GM11168 (cell line): ENCODE data around the gene SYCE3.
"Not testable (repeated sequence)": the region's sequence is repeated elsewhere in the genome, so short reads cannot be mapped to it uniquely, and the experiment has no call there.

Experiments
- in situ Hi-C: fragments of 300-500 bp; cut with MboI; formaldehyde crosslinking; loops from one replicate; pipeline ENCODE4 v1.12.0; 2022; ENCODE audit warnings: low sequenced_read_pairs; ENCODE audit not compliant: unreplicated experiment

Gene SYCE3

GRCh38 chr22:50553310-50553709 is 9.4 kb downstream of the SYCE3 start:
- in situ Hi-C loops: no loop called here

- in situ Hi-C loops: no loop called here
Observed at GRCh38 chr22:50551160-50551752, 11.5 kb downstream of the SYCE3 start.

- in situ Hi-C loops: no loop called here
Observed at GRCh38 chr22:50550395-50550794, 12.3 kb downstream of the SYCE3 start.

DNA sequence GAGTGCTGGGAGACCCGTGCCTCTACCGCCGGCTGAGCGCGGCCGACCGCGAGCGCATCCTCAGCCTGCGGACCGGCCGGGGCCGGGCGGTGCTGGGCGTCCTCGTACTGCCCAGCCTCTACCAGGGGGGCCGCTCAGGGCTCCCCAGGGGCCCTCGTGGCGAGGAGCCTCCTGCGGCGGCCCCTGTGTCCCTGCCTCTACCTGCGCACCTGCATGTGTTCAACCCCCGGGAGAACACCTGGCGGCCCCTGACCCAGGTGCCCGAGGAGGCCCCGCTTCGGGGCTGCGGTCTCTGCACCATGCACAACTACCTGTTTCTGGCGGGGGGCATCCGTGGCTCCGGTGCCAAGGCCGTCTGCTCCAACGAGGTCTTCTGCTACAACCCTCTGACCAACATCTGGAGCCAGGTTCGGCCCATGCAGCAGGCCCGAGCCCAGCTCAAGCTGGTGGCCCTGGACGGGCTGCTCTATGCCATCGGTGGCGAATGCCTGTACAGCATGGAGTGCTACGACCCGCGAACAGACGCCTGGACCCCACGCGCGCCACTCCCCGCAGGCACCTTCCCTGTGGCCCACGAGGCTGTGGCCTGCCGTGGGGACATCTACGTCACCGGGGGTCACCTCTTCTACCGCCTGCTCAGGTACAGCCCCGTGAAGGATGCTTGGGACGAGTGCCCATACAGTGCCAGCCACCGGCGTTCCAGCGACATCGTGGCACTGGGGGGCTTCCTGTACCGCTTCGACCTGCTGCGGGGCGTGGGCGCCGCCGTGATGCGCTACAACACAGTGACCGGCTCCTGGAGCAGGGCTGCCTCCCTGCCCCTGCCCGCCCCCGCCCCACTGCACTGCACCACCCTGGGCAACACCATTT is 13.6 kb downstream of the SYCE3 start:
- in situ Hi-C loops: no loop called here

- in situ Hi-C loops: no loop called here
Observed at GRCh38 chr22:50548040-50548920, 14.4 kb downstream of the SYCE3 start.

DNA sequence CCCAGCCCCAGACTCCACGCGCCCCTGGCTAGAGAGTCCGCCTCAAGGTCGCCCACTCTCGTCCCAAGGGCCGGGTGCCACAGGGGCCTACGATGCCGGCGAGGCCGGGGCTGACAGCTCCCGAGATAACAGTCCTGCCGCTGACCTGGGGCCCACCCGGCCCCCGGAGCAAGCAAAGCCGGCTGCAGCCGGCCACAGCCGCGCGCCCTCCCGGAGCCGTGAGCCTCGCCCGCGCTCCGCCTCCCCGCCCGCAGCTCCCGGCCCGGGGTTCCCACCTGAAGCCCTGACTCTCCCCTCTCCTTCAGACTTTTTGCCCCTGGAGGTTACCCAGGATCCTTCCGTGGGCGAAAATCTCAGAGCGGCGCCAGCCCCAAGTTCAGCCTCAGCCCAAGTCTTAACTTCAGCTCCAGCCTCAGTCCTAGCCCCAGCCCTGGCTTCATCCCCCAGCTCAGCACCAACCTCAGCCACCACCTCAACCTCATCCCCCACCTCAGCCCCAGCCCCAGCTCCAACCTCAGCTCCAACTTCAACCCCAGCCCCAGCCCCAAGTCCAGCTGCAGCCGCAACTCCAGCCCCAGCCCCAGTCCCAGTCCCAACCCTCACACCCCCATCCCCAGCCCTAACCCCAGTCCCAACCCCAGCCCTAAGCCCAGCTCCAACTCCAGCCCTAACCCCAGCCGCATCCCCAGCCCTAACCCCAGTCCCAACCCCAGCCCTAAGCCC is 15.3 kb downstream of the SYCE3 start:
- in situ Hi-C loops: no loop called here

- in situ Hi-C loops: no loop called here
Observed at GRCh38 chr22:50546326-50547262, 16.1 kb downstream of the SYCE3 start.

DNA sequence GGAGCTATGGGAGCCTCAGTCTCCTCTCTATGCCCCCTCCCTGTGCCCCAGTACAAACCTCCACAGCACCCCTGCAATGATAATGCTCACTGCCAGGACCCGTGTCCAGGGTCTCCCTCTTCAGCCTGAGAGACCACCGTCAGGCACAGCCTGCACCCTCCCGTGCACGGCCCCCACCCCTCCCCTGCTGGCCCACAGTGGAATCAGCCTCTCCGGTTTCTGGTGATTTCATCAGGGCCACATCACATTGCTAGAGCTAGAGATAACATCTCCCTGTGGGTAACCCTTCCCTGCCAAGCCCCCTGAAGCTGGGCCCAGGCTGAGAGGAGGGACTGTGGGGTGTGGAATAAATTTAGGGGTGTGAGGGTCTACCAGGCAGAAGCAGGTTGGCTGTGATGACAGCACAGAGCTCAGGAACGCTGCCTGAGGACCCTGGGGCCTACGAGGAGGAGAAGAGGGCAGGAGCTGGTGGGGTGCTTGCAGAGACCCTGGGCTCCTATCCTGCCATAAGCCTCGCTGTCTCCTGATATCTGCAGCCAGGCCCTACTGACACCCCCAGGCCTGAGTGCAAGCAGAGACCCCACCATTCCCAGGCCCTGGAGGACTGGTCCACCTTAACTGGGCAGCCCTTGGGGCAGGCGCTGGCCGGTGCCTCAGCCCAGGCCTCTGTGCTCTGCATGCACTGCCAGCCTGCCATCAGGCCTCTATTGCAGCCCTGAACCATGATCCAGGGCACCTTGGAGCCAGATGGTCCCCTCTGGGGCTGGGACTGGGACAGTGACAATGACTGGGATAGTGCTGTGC is 17.0 kb downstream of the SYCE3 start, which contains the start of gene KLHDC7B:
KLHDC7B (plus strand) TSS at position 378 of the 804 bp plus-strand sequence; CDS start at position 723, 345 bp downstream.
- in situ Hi-C loops: no loop called here

DNA sequence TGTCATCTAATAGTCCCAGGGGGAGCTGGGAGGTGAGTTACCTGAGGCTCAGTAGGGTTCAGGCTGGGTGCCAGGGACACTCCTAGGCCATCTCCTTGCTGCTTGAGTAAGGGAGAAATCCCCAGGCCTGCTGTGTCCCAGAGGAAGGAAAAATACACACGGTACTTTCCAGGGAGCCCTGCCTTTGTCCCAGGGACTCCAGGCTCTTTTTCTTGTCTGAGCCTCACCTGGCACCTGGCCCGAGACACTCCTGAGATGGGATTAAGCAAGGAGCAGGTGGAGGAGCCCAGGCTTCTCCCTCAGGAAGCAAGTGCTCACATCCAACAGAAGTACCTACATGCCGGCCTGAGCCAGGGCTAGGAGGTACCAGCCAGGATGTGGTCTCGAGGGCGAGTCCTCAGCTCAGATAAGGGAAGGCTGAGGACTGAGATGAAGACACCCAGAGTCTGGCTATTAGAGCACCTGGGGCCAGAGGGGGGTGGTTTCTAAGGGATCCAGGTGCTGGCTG is 17.9 kb downstream of the SYCE3 start:
- in situ Hi-C loops: no loop called here

GRCh38 chr22:50544078-50544745 is 18.5 kb downstream of the SYCE3 start:
- in situ Hi-C loops: no loop called here

DNA sequence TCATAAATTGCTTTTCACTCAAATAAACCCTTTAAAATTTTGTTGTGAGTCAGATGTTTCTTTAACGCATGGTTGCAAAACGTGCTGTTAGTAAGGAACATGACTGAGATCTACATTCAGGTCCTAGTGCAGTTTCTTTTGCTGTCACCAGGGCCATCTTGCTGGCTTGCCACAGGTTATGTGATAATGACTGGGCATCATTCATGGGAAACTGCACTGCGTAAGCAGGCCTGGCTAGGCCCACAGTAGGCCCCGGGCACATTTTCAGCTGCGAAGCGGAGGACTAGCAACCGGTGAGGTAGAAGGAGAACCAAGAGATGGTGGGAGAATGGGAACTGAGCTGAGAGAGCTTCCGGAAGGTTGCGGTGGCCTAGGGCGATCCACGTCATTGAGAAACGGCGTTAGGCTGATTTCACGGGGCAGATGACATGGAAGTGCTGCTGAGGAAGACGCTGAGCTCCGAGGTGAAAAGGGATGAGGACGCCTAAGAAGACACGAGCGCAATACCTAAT is 20.2 kb downstream of the SYCE3 start:
- in situ Hi-C loops: no loop called here

- in situ Hi-C loops: not testable (repeated sequence)
Observed at GRCh38 chr22:50541667-50542026, 21.1 kb downstream of the SYCE3 start.

- in situ Hi-C loops: no loop called here
Observed at GRCh38 chr22:50540381-50540780, 22.3 kb downstream of the SYCE3 start.

DNA sequence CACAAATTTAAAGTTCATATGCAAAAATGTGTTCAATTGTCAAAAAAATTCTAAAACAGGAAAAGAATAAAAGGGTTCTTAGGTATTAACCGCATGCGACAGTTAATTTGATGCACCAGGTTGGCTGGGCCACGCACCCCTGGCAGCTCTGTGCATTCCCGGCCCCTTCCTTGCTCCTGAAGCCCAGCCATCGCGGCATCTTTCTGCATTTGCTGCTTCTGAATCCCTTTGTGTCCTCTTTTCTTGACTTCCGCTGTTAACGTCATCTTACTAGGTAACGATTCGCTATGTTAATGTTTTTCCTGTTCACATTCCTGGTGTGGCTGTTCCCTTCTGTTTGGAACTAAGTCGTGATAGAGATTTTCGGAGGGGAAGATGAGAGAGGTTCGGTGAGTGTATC is 25.0 kb downstream of the SYCE3 start:
- in situ Hi-C loops: no loop called here

DNA sequence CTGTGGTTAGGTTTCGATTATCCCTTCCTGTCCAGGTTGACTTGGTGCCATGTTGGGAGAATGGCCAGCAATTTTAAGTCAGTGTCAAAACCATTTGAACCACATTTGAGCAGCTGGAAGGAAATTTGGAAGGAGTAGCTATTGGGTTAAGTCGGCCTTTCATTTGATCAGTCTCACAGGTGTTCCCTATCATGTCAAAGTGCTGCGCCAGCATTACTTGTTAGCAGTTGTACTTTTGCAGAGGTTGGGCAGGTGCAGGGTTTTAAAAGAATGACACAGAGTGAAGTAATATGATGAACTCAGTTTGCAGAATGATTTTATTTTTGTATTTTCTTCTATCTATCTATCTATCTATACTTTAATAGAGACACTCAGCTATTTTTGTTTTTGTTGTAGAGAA is 26.5 kb downstream of the SYCE3 start:
- in situ Hi-C loops: no loop called here

DNA sequence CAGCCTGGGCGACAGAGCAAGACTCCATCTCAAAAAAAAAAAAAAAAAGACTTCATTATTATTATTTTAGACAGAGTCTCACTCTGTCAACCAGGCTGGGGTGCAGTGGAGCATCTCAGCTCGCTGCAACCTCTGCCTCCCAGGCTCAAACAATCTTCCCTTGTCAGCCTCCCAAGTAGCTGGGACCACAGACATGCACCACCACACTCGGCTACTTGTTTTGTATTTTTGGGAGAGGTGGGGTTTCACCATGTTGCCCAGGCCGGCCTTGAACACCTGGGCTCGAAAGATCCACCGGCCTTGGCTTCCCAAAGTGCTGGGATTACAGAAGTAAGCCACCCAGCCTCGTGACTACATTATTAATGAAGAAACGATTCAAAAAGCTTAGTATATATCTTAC is 27.6 kb downstream of the SYCE3 start:
- in situ Hi-C loops: no loop called here
